ENCODE results near the gene C13orf42.

DNA sequence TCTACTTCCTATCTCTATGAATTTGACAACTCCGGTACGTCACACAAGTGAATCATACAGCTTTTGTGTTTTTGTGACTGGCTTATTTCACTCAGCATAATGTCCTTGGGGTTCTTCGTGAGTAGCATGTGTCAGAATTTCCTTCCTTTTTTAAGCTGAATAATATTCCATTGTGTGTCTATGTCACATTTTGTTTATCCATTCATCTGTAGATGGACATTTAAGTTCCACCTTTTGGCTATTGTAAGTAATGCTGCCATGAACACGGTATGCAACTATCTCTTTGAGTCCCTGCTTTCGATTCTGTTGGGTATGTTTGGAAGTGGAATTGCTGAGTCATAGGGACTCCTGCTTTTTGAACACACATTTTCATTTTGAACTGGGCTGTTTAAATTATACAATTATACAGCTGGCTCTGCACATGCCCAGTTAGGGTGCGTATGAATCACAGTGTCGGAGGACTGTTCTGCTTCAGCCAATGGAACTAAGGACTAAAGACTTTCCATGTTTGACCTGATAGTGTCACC is 43.0 kb upstream of the C13orf42 start:
- TF ChIP-seq, protein P1, sequence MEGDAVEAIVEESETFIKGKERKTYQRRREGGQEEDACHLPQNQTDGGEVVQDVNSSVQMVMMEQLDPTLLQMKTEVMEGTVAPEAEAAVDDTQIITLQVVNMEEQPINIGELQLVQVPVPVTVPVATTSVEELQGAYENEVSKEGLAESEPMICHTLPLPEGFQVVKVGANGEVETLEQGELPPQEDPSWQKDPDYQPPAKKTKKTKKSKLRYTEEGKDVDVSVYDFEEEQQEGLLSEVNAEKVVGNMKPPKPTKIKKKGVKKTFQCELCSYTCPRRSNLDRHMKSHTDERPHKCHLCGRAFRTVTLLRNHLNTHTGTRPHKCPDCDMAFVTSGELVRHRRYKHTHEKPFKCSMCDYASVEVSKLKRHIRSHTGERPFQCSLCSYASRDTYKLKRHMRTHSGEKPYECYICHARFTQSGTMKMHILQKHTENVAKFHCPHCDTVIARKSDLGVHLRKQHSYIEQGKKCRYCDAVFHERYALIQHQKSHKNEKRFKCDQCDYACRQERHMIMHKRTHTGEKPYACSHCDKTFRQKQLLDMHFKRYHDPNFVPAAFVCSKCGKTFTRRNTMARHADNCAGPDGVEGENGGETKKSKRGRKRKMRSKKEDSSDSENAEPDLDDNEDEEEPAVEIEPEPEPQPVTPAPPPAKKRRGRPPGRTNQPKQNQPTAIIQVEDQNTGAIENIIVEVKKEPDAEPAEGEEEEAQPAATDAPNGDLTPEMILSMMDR (conservative IDR thresholded peaks at IDR 0.05; ENCODE audit: low read length), result no peak
- no peak for TF ChIP-seq EZH2phosphoT487 (IDR thresholded peaks at IDR 0.05; ENCODE audit: borderline replicate concordance)
